IPS-15b (cell line): Measurements from ENCODE around the gene RRBP1.

ENCODE experiments used
- H3K27me3 ChIP-seq: one replicate; pipeline ENCODE4 v1.6.1; 2013; ENCODE audit warnings: low read length; ENCODE audit not compliant: control insufficient read depth, insufficient read depth
- H3K36me3 ChIP-seq: one replicate; pipeline ENCODE4 v1.6.1; 2013; ENCODE audit warnings: low read length; ENCODE audit not compliant: control insufficient read depth, insufficient read depth
- H3K4me1 ChIP-seq: one replicate; pipeline ENCODE4 v1.6.1; 2013; ENCODE audit warnings: mild to moderate bottlenecking, low read length; ENCODE audit not compliant: control insufficient read depth, insufficient read depth
- H3K4me3 ChIP-seq: one replicate; pipeline ENCODE4 v1.5.1; 2013; ENCODE audit warnings: low read depth, low read length
- H3K9ac ChIP-seq: one replicate; pipeline ENCODE4 v1.6.1; 2013; ENCODE audit warnings: low read depth, mild to moderate bottlenecking, low read length
- H3K9me3 ChIP-seq: one replicate; pipeline ENCODE4 v1.6.1; 2013; ENCODE audit warnings: mild to moderate bottlenecking, low read length; ENCODE audit not compliant: control insufficient read depth, insufficient read depth

The RRBP1 gene

DNA sequence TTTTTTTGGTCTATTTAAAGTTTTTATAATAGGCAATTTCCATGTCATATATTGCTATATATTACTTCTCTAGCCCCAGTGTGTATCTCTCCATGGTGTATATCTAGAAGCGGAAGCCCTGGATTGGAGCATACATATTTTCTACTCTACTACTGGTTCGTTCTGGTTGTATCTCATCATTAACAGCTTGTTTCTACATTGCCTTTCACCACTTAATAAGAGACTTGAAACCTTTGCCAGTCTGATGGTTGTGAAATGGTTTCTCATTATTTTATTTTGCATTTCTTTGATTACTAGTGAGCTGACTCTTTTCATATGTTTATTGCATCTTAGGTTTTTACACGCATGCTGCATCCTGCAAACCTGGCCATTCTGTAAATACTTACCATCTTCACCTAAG is 108.6 kb downstream of the RRBP1 start:
- H3K9ac ChIP-seq = no peak overlapping the region

DNA sequence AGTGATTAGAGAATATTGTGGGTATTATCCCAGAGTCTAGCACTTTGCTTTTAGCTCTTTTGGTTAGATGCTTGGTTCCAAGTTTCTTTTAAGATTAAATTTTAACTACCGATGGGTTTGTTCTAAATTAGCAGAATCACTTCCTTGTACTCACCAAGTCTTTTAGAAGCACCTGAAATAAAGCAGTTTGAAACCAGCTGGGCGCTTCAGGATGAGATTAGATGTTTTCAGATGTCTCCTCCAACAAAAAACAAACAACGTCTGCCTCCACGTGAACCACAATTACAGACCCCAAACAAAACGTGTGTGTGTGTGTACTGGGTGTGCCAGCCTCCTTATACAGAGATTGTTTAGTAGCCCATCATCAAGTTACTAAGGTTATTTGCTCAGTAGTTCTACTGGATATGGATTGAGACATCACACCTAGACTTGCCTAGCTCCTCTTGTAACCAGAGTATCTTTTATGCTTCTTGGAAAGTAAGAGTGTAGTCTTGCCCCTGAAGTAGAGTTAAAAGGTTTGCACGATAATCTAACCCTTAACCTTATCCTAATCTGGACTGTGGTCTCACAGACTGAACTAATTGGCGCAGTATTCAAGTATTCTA is 109.9 kb downstream of the RRBP1 start:
- Histone ChIP-seq H3K4me3 (peak overlapping the region; percentile 23), H3K9me3 (no peaks in the 10 kb centered on the region), H3K27me3 (no peaks in the 10 kb centered on the region), H3K36me3 (no peaks in the 10 kb centered on the region), H3K9ac (peak overlapping the region; percentile 50), H3K4me1 (peaks cover 28% of the 10 kb centered on the region)

More for the DNA sequence above, 108.6 kb downstream of the RRBP1 start:
- Histone ChIP-seq H3K36me3 (no peaks in the 10 kb centered on the region), H3K4me3 (no peak overlapping the region), H3K4me1 (peaks cover 22% of the 10 kb centered on the region), H3K27me3 (no peaks in the 10 kb centered on the region), H3K9me3 (no peaks in the 10 kb centered on the region)

DNA sequence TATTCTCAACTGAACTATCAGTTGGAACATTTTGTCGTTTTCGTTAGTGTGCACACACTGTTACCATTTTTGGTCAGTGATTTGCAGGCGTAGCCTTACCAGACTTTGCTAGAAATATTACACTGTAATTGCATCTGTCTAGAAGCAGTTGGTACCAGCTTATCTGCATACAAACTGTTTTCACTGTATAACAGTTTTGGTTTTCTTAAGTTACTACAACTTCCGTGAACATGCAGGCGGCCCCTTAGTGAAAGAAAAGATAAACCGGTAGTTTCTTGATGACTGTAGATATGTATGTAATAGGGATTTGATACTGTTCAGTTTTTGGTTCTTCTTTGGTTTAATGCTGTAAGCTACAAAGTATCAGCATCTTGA is 110.9 kb downstream of the RRBP1 start:
- no peaks in the 10 kb centered on the region for H3K27me3 ChIP-seq
- H3K9ac ChIP-seq = no peak overlapping the region
- H3K36me3 ChIP-seq = no peaks in the 10 kb centered on the region
- no peaks in the 10 kb centered on the region for H3K9me3 ChIP-seq
- H3K4me1 ChIP-seq = peaks cover 28% of the 10 kb centered on the region
- H3K4me3 ChIP-seq = peak overlapping the region; percentile 84

DNA sequence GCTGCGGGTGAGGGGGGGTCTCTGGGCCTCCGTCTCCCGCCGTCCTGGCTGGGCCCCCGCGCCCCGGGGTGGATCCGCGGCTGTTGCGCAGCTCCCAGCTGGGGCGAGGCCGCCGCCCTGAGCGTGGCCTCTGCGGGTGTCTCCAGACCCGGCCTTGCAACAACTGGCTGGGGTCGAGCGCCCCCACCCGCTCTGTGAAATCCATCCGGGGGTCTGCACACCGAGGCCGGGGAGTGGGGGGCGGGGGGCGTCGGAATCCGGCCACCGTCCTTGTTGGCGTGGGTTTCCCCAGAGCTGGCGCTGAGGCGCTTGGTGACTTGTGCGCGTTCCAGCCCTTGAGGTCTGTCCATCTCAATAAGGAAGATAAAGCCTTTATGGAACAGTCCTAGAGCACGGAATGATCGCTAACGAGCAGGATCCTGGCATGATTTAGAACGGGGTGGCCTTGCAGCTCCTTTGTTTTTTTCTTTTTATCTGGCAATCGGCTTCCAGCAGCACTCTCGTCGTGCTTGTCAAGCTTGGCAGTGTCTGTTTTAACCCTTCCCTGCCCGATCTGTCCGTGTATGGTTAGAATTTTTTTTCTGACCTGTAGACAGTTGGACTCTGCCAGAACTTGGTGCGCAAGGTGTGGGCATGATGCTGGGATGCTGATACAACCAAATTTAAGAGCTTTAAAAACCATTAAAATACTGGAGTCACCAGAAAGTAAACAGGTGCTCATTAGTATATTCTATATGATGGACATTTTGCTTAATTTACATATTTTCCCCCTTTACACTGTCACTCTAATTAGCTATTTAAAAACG is 111.5 kb downstream of the RRBP1 start:
- H3K36me3 ChIP-seq = no peaks in the 10 kb centered on the region
- H3K9me3 ChIP-seq = no peaks in the 10 kb centered on the region
- H3K27me3 ChIP-seq = no peaks in the 10 kb centered on the region
- peaks cover 28% of the 10 kb centered on the region for H3K4me1 ChIP-seq
- H3K4me3 ChIP-seq = peak overlapping the region; percentile 84
- H3K9ac ChIP-seq = peak overlapping the region; percentile 67

DNA sequence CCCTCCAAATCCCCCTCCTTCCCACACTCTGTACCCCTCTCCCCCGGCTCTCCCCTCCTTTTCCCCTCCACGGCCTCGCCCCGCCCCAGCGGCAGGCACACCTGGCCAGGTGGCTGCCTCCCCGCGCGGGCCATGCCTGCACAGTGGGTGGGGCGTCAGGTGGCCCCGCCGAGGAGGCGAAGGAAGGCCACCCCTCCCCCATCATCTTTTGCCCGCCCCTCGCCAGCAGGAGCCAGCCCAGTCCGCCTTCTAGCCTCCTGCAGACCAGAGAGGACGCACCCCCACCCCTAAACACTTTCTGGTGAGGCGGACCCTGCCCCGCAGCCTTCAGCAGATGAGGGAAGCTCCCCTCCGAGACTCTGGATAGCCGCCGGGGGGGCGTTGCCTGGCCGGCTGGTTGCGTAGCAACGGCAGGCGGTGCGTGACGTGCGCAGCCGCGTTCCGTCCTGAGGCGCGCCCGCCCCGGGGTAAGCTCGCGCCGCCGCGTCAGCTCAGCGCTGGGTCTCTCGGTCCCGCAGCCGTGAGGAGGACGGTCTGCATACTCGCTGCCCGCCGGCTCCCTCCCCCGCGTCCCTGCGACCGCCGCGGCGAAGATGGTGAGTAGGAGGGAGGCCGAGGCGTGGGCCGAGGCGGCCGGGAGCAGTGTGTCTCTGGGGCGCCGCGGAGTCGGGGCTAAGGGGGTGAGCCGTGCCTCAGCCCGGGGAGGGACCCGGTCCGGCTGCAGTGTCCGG is 112.3 kb downstream of the RRBP1 start, which contains the start of gene DSTN:
Gene DSTN (plus strand): TSS at position 460 of the 731 bp plus-strand sequence. CDS start 134 bp downstream, at position 594.
- Histone ChIP-seq H3K9me3 (no peaks in the 10 kb centered on the region), H3K4me3 (peak within 1 kb of the TSS; percentile 84), H3K36me3 (no peaks in the 10 kb centered on the region), H3K9ac (peak within 1 kb of the TSS; percentile 84), H3K27me3 (no peaks in the 10 kb centered on the region), H3K4me1 (peaks cover 24% of the 10 kb centered on the region)

DNA sequence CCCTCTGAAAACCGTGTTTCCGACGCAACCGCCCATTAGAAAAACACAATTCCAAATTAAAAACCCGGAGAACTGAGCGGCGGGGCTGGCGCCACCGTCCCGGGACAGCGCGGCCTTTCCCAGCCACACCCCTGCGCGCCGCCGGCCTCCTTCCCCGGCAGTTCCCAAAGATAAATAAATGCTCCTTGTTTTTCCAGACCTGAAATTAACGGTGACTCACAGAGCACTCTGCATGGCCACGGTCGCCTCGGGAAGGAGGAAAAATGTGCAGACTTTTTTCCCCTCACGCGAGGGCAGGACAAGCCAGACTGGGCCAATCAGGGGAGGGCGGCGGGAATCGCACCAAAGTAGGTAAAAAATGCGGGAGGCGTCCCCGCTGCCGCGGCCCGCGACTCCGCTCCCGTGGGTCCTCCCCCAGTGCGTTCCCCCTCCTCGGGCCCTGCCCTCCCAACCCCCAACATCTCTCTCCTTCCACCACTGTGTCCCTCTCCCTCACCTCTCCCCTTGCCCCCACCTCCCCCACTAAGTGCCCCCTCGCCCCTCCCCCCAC is 113.0 kb downstream of the RRBP1 start:
- Histone ChIP-seq H3K36me3 (no peaks in the 10 kb centered on the region), H3K9me3 (no peaks in the 10 kb centered on the region), H3K4me3 (peak overlapping the region; percentile 84), H3K27me3 (no peaks in the 10 kb centered on the region), H3K4me1 (peaks cover 24% of the 10 kb centered on the region), H3K9ac (peak overlapping the region; percentile 84)

DNA sequence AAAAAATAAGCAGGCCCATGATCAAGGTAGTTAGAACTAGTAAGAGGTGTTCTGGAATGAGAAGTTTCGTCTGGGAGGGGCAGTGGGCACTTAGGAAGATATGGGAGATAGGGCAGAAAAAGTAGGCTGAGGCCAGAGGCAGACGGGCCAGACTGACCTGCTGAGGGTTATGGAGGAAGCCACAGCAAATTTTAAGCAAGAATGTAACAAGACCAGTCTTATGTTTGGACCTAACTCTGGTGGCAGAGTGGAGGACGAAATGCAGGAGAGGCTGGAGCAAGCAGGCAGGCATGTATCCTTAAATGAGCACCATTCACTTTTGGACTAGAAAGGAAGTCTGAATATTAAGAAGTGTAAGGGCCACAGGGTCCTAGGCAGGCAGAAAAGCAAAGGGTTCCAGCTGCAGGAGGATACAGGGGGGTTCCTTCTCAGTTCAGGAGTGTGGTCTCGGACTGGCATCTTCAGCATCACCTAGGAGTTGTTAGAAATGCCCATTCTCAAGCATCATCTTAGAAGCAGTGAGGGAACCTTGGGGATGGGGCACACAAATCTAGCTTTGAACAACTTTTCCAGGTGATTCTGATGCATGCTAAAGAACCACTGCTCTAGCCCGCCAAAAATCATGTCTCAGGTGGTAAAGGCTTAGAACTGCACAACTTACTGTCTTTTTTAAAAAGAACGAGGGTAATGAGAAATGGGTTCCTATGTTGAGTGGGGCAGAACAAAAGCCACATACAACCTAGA is 113.8 kb downstream of the RRBP1 start:
- Histone ChIP-seq H3K9me3 (no peaks in the 10 kb centered on the region), H3K27me3 (no peaks in the 10 kb centered on the region), H3K4me1 (peaks cover 21% of the 10 kb centered on the region), H3K4me3 (peak overlapping the region; percentile 84), H3K9ac (peak overlapping the region; percentile 84), H3K36me3 (no peaks in the 10 kb centered on the region)

DNA sequence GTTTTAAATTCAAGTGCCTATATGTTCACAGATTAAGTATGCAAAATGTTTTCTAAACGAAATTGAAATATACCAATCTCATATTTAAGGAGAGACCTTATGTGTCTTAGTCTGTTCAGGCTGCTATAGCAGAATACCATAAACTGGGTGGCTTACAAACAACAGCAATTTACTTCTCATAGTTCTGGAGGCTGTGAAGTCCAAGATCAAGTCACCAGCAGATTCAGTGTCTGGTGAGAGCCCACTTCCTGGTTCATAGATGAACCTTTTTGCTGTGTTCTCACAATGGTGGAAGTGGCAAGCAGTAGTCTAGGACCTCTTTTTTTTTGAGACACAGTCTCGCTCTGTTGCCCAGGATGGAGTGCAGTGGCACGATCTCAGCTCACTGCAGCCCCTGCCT is 115.7 kb downstream of the RRBP1 start:
- Histone ChIP-seq H3K9me3 (no peaks in the 10 kb centered on the region), H3K36me3 (no peaks in the 10 kb centered on the region), H3K4me3 (no peak overlapping the region), H3K27me3 (no peaks in the 10 kb centered on the region), H3K4me1 (peaks cover 7% of the 10 kb centered on the region), H3K9ac (no peak overlapping the region)

DNA sequence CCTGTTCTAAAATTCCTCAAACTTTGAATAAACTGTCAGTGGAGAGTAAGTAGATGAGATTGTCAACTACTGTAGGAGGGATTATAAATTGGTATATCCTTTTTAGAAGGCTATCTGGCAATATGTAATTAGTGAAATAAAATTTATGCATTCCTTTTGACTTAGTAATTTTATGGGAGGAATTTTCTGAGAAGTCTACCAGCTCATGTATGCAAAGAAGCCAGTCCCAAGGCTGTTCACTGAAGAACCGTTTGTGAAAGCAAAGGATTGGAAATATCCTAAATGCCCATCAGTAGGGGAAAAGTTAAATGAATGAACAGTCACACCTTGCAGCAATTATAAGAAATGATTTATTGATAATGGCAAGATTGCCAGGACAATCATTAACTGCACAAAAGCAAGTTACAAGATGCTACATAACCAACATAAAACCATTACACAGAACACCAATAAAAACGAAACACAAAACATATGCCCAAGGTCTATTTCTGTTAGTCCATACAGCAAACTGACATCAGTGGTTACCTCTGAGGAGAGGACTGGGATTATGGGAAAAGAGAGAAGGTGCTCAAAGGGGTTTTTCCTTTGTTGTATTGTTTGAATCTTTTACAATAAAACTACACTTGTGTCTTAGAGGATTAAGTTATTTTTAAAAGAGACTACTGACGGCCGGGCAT is 116.7 kb downstream of the RRBP1 start:
- Histone ChIP-seq H3K4me3 (no peak overlapping the region), H3K9me3 (no peaks in the 10 kb centered on the region), H3K9ac (no peak overlapping the region), H3K27me3 (no peaks in the 10 kb centered on the region), H3K4me1 (peaks cover 7% of the 10 kb centered on the region), H3K36me3 (no peaks in the 10 kb centered on the region)
